GM21447 (cell line): ENCODE results near the gene TOGARAM1.

ENCODE experiments used
- ATAC-seq: cut with Tn5 transposase; IDR thresholded peaks from one replicate; pipeline ENCODE4 v1.9.1; 2021; ENCODE audit not compliant: unreplicated experiment

Gene TOGARAM1, protein sequence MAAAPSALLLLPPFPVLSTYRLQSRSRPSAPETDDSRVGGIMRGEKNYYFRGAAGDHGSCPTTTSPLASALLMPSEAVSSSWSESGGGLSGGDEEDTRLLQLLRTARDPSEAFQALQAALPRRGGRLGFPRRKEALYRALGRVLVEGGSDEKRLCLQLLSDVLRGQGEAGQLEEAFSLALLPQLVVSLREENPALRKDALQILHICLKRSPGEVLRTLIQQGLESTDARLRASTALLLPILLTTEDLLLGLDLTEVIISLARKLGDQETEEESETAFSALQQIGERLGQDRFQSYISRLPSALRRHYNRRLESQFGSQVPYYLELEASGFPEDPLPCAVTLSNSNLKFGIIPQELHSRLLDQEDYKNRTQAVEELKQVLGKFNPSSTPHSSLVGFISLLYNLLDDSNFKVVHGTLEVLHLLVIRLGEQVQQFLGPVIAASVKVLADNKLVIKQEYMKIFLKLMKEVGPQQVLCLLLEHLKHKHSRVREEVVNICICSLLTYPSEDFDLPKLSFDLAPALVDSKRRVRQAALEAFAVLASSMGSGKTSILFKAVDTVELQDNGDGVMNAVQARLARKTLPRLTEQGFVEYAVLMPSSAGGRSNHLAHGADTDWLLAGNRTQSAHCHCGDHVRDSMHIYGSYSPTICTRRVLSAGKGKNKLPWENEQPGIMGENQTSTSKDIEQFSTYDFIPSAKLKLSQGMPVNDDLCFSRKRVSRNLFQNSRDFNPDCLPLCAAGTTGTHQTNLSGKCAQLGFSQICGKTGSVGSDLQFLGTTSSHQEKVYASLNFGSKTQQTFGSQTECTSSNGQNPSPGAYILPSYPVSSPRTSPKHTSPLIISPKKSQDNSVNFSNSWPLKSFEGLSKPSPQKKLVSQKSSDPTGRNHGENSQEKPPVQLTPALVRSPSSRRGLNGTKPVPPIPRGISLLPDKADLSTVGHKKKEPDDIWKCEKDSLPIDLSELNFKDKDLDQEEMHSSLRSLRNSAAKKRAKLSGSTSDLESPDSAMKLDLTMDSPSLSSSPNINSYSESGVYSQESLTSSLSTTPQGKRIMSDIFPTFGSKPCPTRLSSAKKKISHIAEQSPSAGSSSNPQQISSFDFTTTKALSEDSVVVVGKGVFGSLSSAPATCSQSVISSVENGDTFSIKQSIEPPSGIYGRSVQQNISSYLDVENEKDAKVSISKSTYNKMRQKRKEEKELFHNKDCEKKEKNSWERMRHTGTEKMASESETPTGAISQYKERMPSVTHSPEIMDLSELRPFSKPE (N-terminal part only)

DNA sequence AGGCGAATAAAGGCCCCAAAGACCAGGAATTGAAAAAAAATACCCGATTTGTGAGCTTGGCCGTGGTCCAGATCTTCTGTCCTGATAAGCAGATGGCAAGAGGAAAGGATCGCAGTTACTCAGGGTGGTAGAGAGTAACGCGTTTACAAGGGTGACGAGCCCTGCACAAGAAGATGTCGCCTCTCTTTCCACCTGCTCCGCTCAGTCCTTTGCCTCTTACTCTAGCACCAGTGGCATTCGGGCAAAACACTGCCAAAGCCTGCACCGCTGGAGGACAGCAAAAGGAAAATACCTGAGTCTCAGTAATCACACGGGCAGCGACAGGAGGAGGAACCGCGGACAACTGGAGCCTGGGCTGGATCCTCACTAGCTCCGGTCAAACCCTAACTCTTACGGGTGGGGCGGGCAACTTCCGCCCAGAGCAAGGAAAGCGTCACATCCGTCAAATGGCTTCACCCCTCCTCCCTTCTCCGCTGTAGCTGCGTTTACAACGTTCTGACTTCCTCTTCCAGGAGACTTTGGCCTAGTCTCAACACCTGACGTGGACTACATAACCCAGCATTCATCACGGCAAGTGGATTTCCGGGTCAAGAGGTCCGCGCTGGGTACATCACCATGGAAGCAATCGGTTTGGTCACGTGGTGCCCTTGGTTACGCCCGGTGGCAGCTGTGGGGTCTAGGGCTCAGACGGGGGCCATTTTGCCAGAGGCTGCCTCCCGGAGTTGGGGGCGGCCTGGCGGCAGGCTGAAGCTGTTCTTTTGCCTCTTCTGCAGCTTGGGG lies at the start of gene TOGARAM1, which contains the start of gene KLHL28:
TOGARAM1 (plus strand) TSS at position 637 of the 780 bp plus-strand sequence. CDS start 232 bp downstream, outside the sequence.
KLHL28 (minus strand) TSS at position 394 of the 780 bp plus-strand sequence. CDS start 16,019 bp downstream, outside the sequence.
- peak; percentile 90 for ATAC-seq

DNA sequence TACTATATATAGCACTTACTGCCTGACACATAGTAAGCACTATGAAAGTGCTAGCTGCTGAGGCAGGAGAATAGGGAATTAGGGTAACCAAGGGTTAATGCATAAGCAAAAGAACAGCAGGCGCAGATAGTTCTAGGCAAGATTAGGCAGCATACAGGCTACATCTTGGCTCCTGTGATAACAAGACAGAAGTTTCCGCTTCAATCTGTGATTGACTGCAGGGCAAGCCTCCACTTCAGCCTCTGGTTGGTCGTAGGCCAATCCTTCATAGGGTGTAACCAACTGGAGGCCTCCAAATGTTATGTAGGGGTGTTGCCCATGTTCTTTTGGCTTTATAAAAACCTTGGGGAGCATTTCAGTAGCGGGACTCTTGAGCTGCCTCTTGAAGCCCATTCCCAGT lies 47.1 kb upstream of the TOGARAM1 start:
- ATAC-seq = no peak

DNA sequence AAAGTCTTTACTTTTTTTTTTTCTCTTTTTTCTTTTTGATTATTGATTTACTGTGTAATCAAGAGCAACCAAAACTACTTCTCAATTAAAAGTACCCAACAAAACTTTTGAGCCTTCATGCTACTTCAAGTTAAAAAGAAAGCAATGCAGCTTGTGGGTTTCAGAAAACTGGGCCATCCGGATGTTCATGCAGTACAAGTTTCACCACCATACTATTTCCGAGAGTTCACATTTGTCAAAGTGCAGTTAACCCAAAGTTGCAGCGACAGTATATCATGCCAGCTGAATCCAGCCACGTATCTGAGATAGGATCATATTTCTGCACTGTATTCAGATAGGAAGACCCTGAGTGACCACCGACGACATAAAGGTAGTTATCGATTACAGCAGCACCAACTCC lies 33.2 kb upstream of the TOGARAM1 start:
- no peak for ATAC-seq

DNA sequence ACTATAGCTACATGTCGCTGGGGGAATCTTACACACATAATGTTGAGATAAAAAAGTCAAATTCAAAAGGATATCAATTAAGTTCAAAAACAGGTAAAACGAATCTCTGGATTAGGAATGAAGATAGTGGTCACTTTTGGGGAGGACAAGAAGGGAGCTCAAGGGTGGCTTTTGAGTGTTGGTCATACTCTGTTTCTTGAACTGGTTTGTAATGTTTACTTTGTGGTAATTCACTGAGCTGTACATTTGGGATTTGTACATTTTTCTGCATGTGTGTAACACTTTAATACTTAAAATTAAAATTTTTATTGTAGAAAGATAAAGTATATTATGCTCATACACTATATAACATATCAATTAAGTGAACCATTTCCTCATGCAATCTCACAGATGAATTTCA lies 26.8 kb upstream of the TOGARAM1 start:
- no peak for ATAC-seq

DNA sequence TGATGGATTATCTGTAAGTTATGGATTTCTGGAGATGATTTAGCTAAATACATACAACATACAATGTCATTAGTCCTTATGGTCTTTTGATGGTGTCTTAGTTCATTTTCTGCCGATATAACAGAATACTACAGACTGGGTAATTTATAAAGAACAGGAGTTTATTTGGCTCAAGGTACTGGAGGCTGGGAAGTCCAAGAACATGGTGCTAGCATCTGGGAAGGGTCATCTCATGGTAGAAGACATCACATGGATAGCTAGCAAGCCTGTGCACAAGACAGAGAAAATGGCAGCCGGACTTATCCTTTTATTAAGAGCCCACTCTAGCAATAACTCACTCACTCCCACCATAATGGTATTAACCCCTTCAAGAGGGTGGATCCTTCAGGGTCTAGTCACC lies 24.4 kb upstream of the TOGARAM1 start:
- no peak for ATAC-seq

DNA sequence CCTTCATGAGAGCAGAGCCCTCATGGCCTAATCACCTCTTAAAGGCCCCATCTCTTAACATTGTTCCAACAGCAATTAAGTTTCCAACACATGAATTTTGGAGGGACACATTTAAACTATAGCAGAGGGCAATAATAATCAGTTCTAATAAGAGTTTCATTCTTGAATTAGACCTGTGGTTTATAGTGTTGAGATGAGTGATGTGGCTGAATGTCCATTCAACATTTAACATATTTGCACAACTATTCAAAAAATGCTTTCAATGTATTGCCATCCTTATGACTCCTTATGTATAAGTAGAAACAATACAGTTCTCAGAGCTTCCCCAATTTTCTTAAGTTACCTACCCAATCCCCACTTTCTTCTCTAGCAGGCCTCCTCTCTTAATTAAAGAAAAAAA lies 21.8 kb upstream of the TOGARAM1 start:
- no peak for ATAC-seq

DNA sequence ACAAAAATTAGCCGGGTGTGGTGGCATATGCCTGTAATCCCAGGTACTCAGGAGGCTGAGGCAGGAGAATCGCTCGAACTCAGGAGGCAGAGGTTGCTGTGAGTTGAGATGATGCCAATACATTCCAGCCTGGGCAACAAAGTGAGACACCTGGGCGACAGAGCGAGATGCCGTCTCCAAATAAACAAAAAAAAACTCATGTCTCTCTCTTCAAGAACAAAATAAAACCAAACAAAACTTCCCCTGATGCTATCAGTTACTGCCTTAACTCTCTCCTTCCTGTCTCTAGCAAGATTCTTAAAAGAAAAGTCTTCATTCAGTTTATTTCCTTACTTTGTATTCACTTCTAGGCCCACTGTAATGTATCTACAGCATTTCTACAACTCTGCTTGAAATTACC lies 21.0 kb upstream of the TOGARAM1 start:
- ATAC-seq = no peak

DNA sequence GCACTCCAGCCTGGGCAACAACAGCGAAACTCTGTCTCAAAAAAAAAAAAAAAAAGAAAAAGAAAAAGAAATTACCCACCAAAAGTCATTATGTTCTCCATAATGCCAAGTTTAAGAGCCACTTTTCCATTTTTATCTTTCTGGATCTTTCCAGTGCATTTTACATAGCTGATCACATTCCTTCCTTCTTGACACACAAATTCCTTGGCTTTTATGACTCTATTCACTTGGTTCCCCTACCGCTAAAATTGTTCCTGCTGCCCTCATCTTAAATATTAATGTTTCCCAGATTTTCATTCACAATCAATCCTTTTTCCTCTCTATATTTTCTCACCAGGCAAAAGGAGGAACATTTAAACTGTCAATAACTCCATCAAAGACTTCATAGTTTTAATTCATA lies 20.4 kb upstream of the TOGARAM1 start:
- ATAC-seq = no peak

DNA sequence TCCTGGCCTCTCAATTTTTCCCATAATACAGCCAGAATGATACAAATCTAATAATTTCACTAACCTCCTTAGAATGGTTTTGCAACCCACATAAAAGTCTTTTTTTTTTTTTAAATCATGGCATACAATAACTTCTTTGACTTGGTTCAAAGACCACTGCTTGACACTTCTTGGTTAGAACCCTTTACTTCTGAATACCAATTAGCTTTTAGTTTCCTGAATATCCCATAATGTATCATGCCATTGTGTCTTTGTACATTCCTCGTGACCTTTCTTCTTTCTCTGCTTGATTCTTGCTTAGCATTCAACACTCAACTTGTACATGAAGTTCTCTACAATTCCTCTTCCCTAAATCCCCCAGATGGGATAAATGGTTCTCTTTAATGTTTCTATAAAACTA lies 19.6 kb upstream of the TOGARAM1 start:
- ATAC-seq = no peak

DNA sequence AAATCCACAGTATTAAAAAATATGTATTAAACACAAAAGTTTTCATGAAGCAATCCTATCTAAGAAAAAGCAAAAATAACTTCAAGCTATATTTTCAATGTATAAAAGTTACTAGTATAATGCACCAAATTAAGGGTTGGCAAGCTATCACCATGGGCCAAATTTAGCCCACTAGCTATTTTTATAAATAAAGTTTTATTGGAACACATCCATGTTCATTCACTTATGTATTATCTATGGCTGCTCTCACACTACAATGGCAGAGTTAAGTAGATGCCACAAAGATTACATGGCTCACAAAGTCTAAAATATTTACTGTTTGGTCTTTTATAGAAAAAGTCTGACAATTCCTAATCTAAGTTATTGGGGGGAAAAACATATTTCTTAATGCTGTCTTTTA lies 17.9 kb upstream of the TOGARAM1 start:
- no peak for ATAC-seq

DNA sequence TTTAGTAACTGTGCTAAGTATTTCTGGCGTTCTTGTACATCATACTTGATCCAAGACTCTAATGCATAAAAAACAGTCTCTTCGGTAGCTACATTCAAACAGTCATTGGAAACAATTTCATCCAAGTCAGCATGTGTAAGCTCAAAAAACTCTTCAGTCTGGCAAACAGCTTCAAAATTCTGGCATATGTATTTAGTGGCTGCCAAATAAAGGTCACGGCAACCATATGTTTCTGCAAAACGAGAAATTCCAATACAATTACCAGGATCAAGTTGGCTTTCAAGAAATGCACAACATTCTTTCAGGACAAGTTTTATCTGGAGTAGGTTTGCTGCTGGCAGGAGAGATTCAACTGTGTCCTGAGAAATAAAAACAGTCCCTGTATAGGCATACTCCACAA lies 16.7 kb upstream of the TOGARAM1 start:
- no peak for ATAC-seq

DNA sequence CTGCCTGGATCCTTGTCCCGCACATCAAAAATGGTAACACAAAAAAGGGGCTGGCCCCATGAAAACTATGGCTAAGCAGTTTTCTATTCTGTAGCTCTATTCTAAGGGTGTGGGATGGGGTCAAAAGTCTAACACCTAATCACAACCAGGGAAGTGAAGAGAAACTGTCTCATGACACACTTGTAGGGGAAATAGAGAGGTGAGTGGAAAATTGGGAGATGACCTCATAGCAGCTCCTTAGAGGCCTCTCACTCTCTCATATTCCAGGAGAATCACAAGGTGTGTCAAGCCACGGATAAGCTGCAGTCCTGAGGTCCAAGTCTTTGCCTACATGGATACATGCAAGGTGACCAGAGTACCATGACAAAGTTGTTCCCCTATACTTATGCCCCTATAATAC lies 10.9 kb upstream of the TOGARAM1 start:
- ATAC-seq = no peak

DNA sequence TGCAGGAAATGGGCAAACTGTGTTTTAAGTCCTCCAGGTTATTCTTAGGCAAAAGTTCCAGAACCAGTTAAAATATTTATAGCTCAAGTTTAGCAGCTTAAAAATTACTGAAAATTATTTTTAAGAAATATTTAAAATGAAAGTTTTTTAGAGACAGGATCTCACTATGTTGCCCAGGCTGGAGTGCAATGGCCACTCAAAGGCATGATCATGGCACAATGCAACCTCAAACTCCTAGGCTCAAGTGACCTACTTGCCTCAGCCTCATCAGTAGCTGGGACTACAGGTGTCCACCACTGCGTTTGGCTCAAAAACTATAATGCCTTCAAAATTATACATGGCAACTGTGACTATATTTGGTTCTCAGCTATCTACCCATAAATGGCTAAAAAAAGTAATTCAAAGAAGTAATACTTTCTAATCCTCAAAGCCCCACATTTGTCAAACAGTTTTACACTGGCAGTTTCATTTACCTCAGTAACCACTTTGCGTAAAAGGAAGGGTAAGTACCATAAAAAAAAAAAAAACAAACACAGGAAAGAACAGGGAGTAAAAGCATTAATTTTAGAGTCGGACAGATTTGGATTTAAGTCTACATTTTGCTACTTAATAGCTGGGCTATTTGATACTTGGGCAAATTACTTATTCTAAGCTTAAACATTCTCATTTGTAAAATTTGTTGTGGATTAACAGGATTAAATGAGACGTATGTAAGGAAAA lies 9.4 kb upstream of the TOGARAM1 start:
- no peak for ATAC-seq

DNA sequence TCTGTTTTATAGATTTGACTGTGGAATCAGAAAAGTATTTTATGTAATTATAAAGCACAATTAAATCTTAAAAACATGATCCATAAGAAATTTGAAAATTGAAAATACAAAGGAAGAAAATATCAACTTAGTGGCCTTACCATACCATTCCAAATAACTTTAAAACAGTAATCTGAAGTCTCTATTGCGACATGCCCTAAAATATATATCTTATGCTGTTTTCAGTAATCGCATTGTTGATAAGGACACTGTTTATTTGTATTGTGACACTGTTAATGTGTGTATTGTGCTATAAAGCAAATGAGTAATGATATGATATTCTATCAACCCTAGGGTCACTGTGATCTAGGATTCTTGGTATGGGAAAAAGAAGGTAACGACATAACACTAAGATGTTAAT lies 7.2 kb upstream of the TOGARAM1 start:
- ATAC-seq = no peak

DNA sequence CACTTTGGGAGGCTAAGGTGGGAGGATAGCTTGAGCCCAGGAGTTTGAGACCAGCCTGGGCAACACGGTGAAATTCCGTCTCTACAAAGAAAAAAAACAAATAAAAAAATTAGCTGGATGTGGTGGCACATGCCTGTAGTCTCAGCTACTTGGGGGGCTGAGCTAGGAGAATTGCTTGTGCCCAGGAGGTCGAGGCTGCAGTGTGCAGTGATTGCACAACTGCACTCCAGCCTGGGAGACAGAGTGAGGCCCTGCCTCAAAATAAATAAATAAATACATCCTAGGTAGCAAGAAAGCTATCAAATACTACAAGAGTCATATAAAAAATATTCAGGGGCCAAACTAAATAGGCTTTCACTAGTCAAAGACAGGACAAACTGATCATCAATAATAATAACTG lies 6.5 kb upstream of the TOGARAM1 start:
- no peak for ATAC-seq

DNA sequence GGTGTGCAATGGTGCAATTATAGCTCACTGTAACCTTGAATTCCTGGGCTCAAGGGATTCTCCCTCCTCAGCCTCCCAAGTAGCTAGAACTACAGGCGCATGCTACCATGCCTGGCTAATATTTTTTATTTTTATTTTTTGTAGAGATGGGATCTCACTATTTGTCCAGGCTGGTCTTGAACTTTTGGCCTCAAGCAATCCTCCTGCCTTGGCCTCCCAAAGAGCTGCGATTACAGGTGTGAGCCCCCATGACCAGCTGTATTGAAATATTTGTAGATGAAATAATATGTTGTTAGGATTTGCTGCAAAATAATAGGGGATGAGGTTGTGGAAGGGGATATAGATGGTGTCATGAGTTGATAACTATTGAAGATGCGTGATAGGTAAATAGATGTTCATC lies 5.1 kb upstream of the TOGARAM1 start:
- ATAC-seq = no peak

DNA sequence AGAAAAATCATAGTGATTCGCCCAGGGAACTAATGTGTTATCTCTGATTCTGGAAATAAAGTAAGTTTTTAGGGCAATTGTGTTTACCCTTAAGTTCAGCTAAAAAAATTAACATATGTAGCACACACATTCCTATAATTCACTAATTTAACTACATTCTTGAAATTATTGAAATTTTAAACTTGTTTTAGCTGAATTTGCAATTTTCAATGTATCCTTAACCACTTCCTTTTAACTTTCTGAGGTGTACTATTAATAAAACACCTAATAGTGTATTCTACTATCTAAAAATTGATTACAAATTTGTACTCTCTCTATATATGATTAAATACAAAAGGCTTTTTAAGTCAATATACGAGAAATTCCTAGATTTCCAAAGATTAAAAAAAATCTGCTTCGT lies 2.5 kb upstream of the TOGARAM1 start:
- no peak for ATAC-seq

DNA sequence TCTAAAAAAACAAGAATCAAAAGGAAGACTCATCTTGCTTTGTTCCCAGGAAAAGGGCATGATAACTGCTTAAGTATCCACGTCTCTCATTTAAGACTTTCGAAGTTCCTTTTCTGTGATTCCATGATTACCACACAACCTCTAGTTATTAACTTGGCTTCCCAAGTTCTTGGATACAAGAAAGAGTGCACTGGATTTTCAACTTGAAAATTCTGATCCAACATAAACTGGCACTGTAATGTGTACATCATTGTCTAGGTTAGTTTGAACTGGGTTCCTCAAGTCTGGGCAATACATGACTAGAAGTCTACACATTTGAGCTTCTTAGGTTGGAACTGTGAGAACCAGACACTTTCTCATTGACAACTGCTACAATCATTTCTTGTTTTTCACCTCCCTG lies 1.8 kb upstream of the TOGARAM1 start:
- ATAC-seq = no peak

DNA sequence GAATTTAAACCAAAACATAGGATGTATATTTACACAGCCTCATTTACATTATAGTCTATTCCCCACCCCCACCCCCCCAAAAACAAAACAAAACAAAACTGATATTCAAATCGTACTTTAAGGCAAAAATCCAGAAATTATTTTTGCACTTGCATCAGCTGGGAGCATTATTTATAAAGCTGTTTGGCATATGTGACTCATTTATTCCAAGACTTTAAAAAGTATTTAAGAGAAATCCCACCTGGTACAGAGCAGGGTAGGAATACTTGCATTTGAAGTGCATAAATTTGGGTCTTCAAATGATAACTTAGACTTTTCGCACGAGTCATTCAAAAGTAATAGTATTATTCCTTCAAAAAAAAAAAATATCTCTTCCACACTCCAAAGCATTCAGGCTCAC lies 1.3 kb upstream of the TOGARAM1 start:
- no peak for ATAC-seq

DNA sequence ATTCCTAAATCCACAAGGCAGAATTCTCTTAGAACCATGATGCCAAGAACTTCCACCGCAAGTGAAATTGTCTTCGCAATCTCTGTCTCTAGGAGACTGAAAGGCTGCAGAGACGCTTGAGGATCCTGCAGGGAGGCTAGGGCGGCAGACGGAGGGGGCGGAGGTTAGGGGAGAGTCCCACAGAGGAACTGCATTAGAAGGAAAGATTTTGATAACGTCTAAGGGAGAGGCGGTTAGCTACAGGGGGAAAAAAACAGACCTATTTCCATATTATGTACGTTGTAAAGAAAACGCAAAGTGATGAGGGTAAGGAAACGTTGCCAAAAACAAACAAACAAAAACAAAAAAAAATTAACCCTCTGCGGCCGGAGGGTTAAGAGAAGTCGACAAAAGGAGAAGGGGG lies 838 bp upstream of the TOGARAM1 start:
- ATAC-seq = peak; percentile 21
